Vagina (tissue), 2 donors: ENCODE measurements around the gene INKA2. TPM values are rescaled to one million over a fixed set of nuclear protein-coding genes. Genes with fewer than 3 reads are reported as not detected.

Experiments
- DNase-seq, 2 donors: peaks; one replicate each; pipeline ENCODE4 v3.0.0-alpha.2; 2017; ENCODE audit errors: extremely low spot score in 2 of 2
- H3K27ac ChIP-seq: fragments of 200-600 bp; sonication (generic); one replicate; pipeline ENCODE4 v1.5.1; 2019
- H3K27me3 ChIP-seq: fragments of 200-600 bp; sonication (generic); one replicate; pipeline ENCODE4 v1.5.1; 2019
- H3K36me3 ChIP-seq, 2 donors: fragments of 200-600 bp; sonication (generic); one replicate each; pipeline ENCODE4 v1.5.1; 2017 to 2019
- H3K4me1 ChIP-seq: fragments of 200-600 bp; sonication (generic); one replicate; pipeline ENCODE4 v1.5.1; 2019
- H3K4me3 ChIP-seq, 2 donors: fragments of 200-600 bp; sonication (generic); 1 replicate in 1 of 2; 2 replicates in 1 of 2; pipeline ENCODE4 v1.5.1; 2016 to 2019
- H3K9me3 ChIP-seq: fragments of 200-600 bp; sonication (generic); one replicate; pipeline ENCODE4 v1.5.1; 2019
- CTCF ChIP-seq, 3 experiments: fragments of 450-650 bp in 2 of 3; fragments of 200-600 bp in 1 of 3; sonication (generic) in 1 of 3; IDR thresholded peaks; one replicate each; pipeline ENCODE4 v1.5.1; 2017 to 2019; ENCODE audit warnings: antibody characterized with exemption in 3 of 3, mild to moderate bottlenecking in 2 of 3, moderate library complexity in 2 of 3
- POLR2A ChIP-seq, 2 donors: fragments of 450-650 bp; IDR thresholded peaks; one replicate each; pipeline ENCODE4 v1.6.1; 2017; ENCODE audit warnings: antibody characterized with exemption in 2 of 2, mild to moderate bottlenecking in 2 of 2, moderate library complexity in 2 of 2
- POLR2AphosphoS5 ChIP-seq, 2 donors: sonication (generic); formaldehyde crosslinking; IDR thresholded peaks; one replicate each; pipeline ENCODE4 v1.9.0; 2017; ENCODE audit warnings: antibody characterized with exemption in 2 of 2, mild to moderate bottlenecking in 2 of 2, low read depth in 1 of 2; ENCODE audit not compliant: insufficient read depth in 1 of 2
- intact Hi-C: fragments of 100-400 bp; cut with DNase I; formaldehyde crosslinking; loops from one replicate; pipeline ENCODE4 v1.15.1; 2023
- total RNA-seq: library from RNA; depleted of rRNA; stranded (reverse); fragments of >200 nt; gene quantifications from one replicate; pipeline ENCODE4 v1.2.3, GENCODE V29; 2016

The INKA2 gene
- total RNA-seq, 1 donor from 2014 or later: 6.1 TPM

- peaks cover 0 to 68% of the 10 kb centered on the region in 2 donors for H3K36me3 ChIP-seq
Observed at GRCh38 chr1:111704240-111704639, 35.0 kb downstream of the INKA2 start.

GRCh38 chr1:111702504-111703050, 36.6 kb downstream of the INKA2 start:
- Histone ChIP-seq H3K36me3 (peaks cover 0 to 58% of the 10 kb centered on the region in 2 donors), H3K27ac (no peak overlapping the region), H3K4me3 (no peak overlapping the region), H3K9me3 (no peaks in the 10 kb centered on the region), H3K27me3 (no peaks in the 10 kb centered on the region), H3K4me1 (peaks cover 19% of the 10 kb centered on the region)
- no peak for DNase-seq
- intact Hi-C loops: no loop called here
- TF ChIP-seq POLR2AphosphoS5 (IDR thresholded peaks at IDR 0.05; ENCODE audit: insufficient read depth in 1 of 2, low read depth in 1 of 2) (no peak), POLR2A (IDR thresholded peaks at IDR 0.05) (no peak), CTCF (IDR thresholded peaks at IDR 0.05) (no peak)

More at GRCh38 chr1:111704240-111704639, 35.0 kb downstream of the INKA2 start:
- Histone ChIP-seq H3K4me1 (peaks cover 19% of the 10 kb centered on the region), H3K9me3 (no peaks in the 10 kb centered on the region), H3K27me3 (no peaks in the 10 kb centered on the region), H3K27ac (no peak overlapping the region), H3K4me3 (no peak overlapping the region)
- intact Hi-C loops: no loop called here
- no peak for DNase-seq
- no peak for TF ChIP-seq CTCF (IDR thresholded peaks at IDR 0.05)
- TF ChIP-seq POLR2AphosphoS5 (IDR thresholded peaks at IDR 0.05; ENCODE audit: insufficient read depth in 1 of 2, low read depth in 1 of 2): no peak
- TF ChIP-seq POLR2A (IDR thresholded peaks at IDR 0.05): no peak

- no peaks in the 10 kb centered on the region for H3K9me3 ChIP-seq
- TF ChIP-seq POLR2AphosphoS5 (IDR thresholded peaks at IDR 0.05; ENCODE audit: insufficient read depth in 1 of 2, low read depth in 1 of 2): no peak
- no peak for TF ChIP-seq POLR2A (IDR thresholded peaks at IDR 0.05)
- no peak for TF ChIP-seq CTCF (IDR thresholded peaks at IDR 0.05)
- H3K4me1 ChIP-seq: no peaks in the 10 kb centered on the region
- no peak overlapping the region for H3K4me3 ChIP-seq
- no peak overlapping the region for H3K27ac ChIP-seq
- H3K36me3 ChIP-seq: peaks cover 0 to 44% of the 10 kb centered on the region in 2 donors
- no peak for DNase-seq
- no peaks in the 10 kb centered on the region for H3K27me3 ChIP-seq
- intact Hi-C loops: no loop called here
Observed at GRCh38 chr1:111699268-111699667, 39.9 kb downstream of the INKA2 start.

GRCh38 chr1:111696330-111696729, 42.9 kb downstream of the INKA2 start:
- H3K4me3 ChIP-seq: no peak overlapping the region
- TF ChIP-seq POLR2AphosphoS5 (IDR thresholded peaks at IDR 0.05; ENCODE audit: insufficient read depth in 1 of 2, low read depth in 1 of 2): no peak
- no peak for TF ChIP-seq CTCF (IDR thresholded peaks at IDR 0.05)
- no peak for TF ChIP-seq POLR2A (IDR thresholded peaks at IDR 0.05)
- no peak overlapping the region for H3K27ac ChIP-seq
- H3K4me1 ChIP-seq: no peaks in the 10 kb centered on the region
- intact Hi-C loops: no loop called here
- H3K9me3 ChIP-seq: no peaks in the 10 kb centered on the region
- H3K27me3 ChIP-seq: no peaks in the 10 kb centered on the region
- peaks cover 0 to 29% of the 10 kb centered on the region in 2 donors for H3K36me3 ChIP-seq
- no peak for DNase-seq

GRCh38 chr1:111695801-111696200, 43.4 kb downstream of the INKA2 start:
- intact Hi-C loops: no loop called here
- TF ChIP-seq CTCF (IDR thresholded peaks at IDR 0.05) (no peak), POLR2A (IDR thresholded peaks at IDR 0.05) (no peak), POLR2AphosphoS5 (IDR thresholded peaks at IDR 0.05; ENCODE audit: insufficient read depth in 1 of 2, low read depth in 1 of 2) (no peak)
- Histone ChIP-seq H3K9me3 (no peaks in the 10 kb centered on the region), H3K36me3 (peaks cover 0 to 23% of the 10 kb centered on the region in 2 donors), H3K27me3 (no peaks in the 10 kb centered on the region), H3K27ac (no peak overlapping the region), H3K4me1 (no peaks in the 10 kb centered on the region), H3K4me3 (no peak overlapping the region)
- DNase-seq: no peak
